ENCODE data around the gene BCAR1. TPM values are rescaled to one million over a fixed set of nuclear protein-coding genes. Genes with fewer than 3 reads are reported as not detected.

BCAR1 gene
- total RNA-seq, 1 experiment from 2014 or later = 95.6 TPM

DNA sequence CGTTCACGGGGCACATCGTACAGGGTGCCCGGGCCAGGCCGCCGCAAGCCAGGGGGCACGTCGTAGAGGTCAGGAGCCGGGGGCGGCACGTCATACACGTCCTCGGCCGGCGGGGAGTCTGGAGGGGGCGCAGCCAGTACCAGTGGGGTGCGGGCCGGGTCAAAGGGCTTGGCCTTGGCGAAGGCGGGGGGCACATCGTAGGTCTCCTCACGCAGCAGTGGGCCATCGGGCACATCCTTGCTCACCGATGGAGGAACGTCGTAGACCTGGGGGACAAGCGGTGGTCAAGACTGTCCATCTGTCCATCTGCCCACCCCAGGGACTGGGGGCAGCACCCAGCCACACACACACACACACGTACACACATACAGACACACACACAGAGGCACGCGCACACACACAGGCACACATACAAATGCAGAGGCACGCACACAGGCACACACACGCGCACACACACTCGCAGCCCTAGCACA, 15.7 kb downstream of the BCAR1 start:
- H3K9me3 Mint-ChIP-seq = no peaks in the 10 kb centered on the region
- no peaks in the 10 kb centered on the region for H3K27me3 Mint-ChIP-seq (ENCODE audit: low read depth)
- ATAC-seq (no peak), DNase-seq (ENCODE audit: low spot score) (peak; percentile 8)
- H3K4me1 Mint-ChIP-seq = peaks cover 12% of the 10 kb centered on the region
- peaks cover 33% of the 10 kb centered on the region for H3K36me3 Mint-ChIP-seq
- no peak overlapping the region for H3K4me3 Mint-ChIP-seq
- no peak for TF ChIP-seq CREB1 (CRISPR knock-in tag; IDR thresholded peaks at IDR 0.05)
- TF ChIP-seq, protein P1, sequence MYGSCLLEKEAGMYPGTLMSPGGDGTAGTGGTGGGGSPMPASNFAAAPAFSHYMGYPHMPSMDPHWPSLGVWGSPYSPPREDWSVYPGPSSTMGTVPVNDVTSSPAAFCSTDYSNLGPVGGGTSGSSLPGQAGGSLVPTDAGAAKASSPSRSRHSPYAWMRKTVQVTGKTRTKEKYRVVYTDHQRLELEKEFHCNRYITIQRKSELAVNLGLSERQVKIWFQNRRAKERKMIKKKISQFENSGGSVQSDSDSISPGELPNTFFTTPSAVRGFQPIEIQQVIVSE (CRISPR knock-in tag; IDR thresholded peaks at IDR 0.05; ENCODE audit: borderline replicate concordance) = no peak
- no peak for TF ChIP-seq FOXP1 (CRISPR knock-in tag; IDR thresholded peaks at IDR 0.05; ENCODE audit: borderline replicate concordance)
- TF ChIP-seq ZNF423 (CRISPR knock-in tag; IDR thresholded peaks at IDR 0.05) = no peak
- no peak for TF ChIP-seq SOX15 (CRISPR knock-in tag; IDR thresholded peaks at IDR 0.05)
- TF ChIP-seq ZNF671 (CRISPR knock-in tag; IDR thresholded peaks at IDR 0.05) = no peak
- TF ChIP-seq TCF7 (CRISPR knock-in tag; IDR thresholded peaks at IDR 0.05; ENCODE audit: low read depth) = no peak
- TF ChIP-seq MYBL2 (CRISPR knock-in tag; IDR thresholded peaks at IDR 0.05) = no peak
- TF ChIP-seq, protein P2, sequence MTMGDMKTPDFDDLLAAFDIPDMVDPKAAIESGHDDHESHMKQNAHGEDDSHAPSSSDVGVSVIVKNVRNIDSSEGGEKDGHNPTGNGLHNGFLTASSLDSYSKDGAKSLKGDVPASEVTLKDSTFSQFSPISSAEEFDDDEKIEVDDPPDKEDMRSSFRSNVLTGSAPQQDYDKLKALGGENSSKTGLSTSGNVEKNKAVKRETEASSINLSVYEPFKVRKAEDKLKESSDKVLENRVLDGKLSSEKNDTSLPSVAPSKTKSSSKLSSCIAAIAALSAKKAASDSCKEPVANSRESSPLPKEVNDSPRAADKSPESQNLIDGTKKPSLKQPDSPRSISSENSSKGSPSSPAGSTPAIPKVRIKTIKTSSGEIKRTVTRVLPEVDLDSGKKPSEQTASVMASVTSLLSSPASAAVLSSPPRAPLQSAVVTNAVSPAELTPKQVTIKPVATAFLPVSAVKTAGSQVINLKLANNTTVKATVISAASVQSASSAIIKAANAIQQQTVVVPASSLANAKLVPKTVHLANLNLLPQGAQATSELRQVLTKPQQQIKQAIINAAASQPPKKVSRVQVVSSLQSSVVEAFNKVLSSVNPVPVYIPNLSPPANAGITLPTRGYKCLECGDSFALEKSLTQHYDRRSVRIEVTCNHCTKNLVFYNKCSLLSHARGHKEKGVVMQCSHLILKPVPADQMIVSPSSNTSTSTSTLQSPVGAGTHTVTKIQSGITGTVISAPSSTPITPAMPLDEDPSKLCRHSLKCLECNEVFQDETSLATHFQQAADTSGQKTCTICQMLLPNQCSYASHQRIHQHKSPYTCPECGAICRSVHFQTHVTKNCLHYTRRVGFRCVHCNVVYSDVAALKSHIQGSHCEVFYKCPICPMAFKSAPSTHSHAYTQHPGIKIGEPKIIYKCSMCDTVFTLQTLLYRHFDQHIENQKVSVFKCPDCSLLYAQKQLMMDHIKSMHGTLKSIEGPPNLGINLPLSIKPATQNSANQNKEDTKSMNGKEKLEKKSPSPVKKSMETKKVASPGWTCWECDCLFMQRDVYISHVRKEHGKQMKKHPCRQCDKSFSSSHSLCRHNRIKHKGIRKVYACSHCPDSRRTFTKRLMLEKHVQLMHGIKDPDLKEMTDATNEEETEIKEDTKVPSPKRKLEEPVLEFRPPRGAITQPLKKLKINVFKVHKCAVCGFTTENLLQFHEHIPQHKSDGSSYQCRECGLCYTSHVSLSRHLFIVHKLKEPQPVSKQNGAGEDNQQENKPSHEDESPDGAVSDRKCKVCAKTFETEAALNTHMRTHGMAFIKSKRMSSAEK (CRISPR knock-in tag; IDR thresholded peaks at IDR 0.05; ENCODE audit: borderline replicate concordance) = no peak
- no peak for TF ChIP-seq ELF4 (CRISPR knock-in tag; IDR thresholded peaks at IDR 0.05; ENCODE audit: low read depth)
- TF ChIP-seq, protein P3, sequence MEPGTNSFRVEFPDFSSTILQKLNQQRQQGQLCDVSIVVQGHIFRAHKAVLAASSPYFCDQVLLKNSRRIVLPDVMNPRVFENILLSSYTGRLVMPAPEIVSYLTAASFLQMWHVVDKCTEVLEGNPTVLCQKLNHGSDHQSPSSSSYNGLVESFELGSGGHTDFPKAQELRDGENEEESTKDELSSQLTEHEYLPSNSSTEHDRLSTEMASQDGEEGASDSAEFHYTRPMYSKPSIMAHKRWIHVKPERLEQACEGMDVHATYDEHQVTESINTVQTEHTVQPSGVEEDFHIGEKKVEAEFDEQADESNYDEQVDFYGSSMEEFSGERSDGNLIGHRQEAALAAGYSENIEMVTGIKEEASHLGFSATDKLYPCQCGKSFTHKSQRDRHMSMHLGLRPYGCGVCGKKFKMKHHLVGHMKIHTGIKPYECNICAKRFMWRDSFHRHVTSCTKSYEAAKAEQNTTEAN (CRISPR knock-in tag; IDR thresholded peaks at IDR 0.05) = no peak
- H3K27ac Mint-ChIP-seq = no peak overlapping the region
- ChIA-PET CTCF (interaction anchor here (2.8 kb wide), 1 partner anchor 9 kb away, joined by 44 read pairs; no protein-coding TSS in a partner anchor), POLR2A (interaction anchor here (0.5 kb wide), 1 partner anchor 116 kb away, joined by 4 read pairs; no protein-coding TSS in a partner anchor)

DNA sequence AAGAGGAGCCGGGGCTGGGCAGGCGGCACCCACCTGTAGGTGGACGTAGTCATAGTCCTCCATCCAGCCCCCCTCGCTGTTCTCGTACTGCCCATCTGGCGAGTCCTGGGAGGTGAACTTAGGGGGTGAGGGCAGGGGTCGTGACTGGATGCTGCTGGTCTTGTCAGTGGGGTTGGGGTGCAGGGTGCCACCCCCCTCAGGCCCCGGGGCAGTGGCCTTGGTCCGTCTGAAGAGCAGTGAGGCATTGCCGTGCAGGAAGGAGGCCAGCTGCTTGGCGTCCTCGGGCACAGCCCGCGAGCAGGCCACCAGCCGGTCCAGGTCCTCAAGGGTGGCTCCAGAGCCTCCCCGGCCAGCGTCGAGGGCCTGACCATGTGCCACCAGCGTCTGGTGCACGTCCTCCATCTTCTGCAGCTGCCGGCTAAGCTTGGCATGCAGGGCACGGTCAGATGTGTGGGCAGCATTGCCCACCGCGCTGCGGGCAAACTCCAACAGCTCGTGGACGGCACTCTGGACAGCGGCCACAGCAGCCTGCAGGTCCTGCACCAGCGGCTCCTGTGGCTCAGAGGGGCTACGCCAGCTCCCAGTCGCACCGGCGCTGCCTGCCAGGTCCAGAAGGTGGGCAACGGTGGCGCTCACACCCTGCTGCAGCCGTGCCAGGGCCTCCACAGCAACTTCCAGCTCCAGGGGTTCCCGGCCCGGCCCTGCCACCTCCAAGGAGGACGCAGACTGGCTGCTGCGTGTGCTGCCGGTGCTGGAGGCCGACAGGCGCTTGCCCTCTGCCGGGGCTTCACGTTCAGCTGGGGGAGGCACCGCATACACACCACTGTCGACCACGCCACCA, 16.3 kb downstream of the BCAR1 start:
- no peak overlapping the region for H3K4me3 Mint-ChIP-seq
- POLR2A ChIA-PET = interaction anchor here (1.5 to 2.2 kb wide), 3 partner anchors 8 to 19 kb away, joined by 5 to 22 read pairs (median 13); no protein-coding TSS in a partner anchor
- ATAC-seq (no peak), DNase-seq (ENCODE audit: low spot score) (peak; percentile 11)
- no peak overlapping the region for H3K27ac Mint-ChIP-seq
- CTCF ChIA-PET = interaction anchor here (0.6 to 2.8 kb wide), 14 partner anchors 10 to 151 kb away, joined by 4 to 92 read pairs (median 12); partner anchors contain the start of genes BCAR1 and CTRB2
- TF ChIP-seq NFYB (CRISPR knock-in tag; conservative IDR thresholded peaks at IDR 0.05; ENCODE audit: low read depth) (no peak), NFATC4 (CRISPR knock-in tag; IDR thresholded peaks at IDR 0.05) (no peak)
- peaks cover 32% of the 10 kb centered on the region for H3K36me3 Mint-ChIP-seq
- H3K4me1 Mint-ChIP-seq = peaks cover 7% of the 10 kb centered on the region
- no peaks in the 10 kb centered on the region for H3K27me3 Mint-ChIP-seq (ENCODE audit: low read depth)
- no peaks in the 10 kb centered on the region for H3K9me3 Mint-ChIP-seq

DNA sequence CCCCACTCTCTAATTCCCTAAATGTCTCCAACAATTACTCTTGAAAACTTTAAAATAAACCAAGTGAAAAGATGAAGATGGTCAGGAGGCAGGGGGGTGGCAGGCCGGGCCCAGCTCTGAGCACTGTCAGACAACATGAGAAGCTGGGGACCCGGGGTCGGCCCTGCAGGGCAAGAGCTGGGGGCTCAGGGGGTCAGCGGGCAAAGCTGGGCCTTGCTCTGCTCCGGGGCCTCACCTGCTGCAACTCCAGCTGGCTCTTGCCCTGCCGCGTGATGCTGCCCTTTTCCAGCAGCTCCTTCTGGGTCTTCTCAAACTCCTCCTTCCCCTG, 17.8 kb downstream of the BCAR1 start:
- Mint-ChIP-seq H3K27ac (no peak overlapping the region; the same call in 1 of the 2 replicates), H3K4me3 (no peak overlapping the region), H3K9me3 (no peaks in the 10 kb centered on the region), H3K36me3 (peaks cover 35% of the 10 kb centered on the region), H3K4me1 (no peaks in the 10 kb centered on the region; the same call in 1 of the 2 replicates), H3K27me3 (ENCODE audit: low read depth) (no peaks in the 10 kb centered on the region)
- ChIA-PET POLR2A (interaction anchor here (0.7 to 2.2 kb wide), 9 partner anchors 10 to 35 kb away, joined by 3 to 22 read pairs (median 5); no protein-coding TSS in a partner anchor), CTCF (interaction anchor here (0.6 to 2.8 kb wide), 53 partner anchors 8 to 423 kb away, joined by 3 to 92 read pairs (median 4); partner anchors contain the start of genes BCAR1, CTRB2 and TMEM170A)
- no peak for ATAC-seq
- no peak for DNase-seq (ENCODE audit: low spot score)
- TF ChIP-seq, protein P4, sequence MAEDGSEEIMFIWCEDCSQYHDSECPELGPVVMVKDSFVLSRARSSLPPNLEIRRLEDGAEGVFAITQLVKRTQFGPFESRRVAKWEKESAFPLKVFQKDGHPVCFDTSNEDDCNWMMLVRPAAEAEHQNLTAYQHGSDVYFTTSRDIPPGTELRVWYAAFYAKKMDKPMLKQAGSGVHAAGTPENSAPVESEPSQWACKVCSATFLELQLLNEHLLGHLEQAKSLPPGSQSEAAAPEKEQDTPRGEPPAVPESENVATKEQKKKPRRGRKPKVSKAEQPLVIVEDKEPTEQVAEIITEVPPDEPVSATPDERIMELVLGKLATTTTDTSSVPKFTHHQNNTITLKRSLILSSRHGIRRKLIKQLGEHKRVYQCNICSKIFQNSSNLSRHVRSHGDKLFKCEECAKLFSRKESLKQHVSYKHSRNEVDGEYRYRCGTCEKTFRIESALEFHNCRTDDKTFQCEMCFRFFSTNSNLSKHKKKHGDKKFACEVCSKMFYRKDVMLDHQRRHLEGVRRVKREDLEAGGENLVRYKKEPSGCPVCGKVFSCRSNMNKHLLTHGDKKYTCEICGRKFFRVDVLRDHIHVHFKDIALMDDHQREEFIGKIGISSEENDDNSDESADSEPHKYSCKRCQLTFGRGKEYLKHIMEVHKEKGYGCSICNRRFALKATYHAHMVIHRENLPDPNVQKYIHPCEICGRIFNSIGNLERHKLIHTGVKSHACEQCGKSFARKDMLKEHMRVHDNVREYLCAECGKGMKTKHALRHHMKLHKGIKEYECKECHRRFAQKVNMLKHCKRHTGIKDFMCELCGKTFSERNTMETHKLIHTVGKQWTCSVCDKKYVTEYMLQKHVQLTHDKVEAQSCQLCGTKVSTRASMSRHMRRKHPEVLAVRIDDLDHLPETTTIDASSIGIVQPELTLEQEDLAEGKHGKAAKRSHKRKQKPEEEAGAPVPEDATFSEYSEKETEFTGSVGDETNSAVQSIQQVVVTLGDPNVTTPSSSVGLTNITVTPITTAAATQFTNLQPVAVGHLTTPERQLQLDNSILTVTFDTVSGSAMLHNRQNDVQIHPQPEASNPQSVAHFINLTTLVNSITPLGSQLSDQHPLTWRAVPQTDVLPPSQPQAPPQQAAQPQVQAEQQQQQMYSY (CRISPR knock-in tag; IDR thresholded peaks at IDR 0.05) = no peak
- TF ChIP-seq ESRRA (CRISPR knock-in tag; IDR thresholded peaks at IDR 0.05; ENCODE audit: borderline replicate concordance) (no peak), JAZF1 (CRISPR knock-in tag; IDR thresholded peaks at IDR 0.05) (no peak), CBFB (CRISPR knock-in tag; IDR thresholded peaks at IDR 0.05; ENCODE audit: low read depth) (no peak)
- TF ChIP-seq, protein P5, sequence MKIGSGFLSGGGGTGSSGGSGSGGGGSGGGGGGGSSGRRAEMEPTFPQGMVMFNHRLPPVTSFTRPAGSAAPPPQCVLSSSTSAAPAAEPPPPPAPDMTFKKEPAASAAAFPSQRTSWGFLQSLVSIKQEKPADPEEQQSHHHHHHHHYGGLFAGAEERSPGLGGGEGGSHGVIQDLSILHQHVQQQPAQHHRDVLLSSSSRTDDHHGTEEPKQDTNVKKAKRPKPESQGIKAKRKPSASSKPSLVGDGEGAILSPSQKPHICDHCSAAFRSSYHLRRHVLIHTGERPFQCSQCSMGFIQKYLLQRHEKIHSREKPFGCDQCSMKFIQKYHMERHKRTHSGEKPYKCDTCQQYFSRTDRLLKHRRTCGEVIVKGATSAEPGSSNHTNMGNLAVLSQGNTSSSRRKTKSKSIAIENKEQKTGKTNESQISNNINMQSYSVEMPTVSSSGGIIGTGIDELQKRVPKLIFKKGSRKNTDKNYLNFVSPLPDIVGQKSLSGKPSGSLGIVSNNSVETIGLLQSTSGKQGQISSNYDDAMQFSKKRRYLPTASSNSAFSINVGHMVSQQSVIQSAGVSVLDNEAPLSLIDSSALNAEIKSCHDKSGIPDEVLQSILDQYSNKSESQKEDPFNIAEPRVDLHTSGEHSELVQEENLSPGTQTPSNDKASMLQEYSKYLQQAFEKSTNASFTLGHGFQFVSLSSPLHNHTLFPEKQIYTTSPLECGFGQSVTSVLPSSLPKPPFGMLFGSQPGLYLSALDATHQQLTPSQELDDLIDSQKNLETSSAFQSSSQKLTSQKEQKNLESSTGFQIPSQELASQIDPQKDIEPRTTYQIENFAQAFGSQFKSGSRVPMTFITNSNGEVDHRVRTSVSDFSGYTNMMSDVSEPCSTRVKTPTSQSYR (CRISPR knock-in tag; IDR thresholded peaks at IDR 0.05) = no peak

Measured in WTC11 (cell line).